ENCODE measurements around the gene VPS13D. TPM values are rescaled to one million over a fixed set of nuclear protein-coding genes. Genes with fewer than 3 reads are reported as not detected.

VPS13D gene
- total and polyA plus RNA-seq, 2 experiments from 2014 or later: 10.7 to 34.9 TPM

DNA sequence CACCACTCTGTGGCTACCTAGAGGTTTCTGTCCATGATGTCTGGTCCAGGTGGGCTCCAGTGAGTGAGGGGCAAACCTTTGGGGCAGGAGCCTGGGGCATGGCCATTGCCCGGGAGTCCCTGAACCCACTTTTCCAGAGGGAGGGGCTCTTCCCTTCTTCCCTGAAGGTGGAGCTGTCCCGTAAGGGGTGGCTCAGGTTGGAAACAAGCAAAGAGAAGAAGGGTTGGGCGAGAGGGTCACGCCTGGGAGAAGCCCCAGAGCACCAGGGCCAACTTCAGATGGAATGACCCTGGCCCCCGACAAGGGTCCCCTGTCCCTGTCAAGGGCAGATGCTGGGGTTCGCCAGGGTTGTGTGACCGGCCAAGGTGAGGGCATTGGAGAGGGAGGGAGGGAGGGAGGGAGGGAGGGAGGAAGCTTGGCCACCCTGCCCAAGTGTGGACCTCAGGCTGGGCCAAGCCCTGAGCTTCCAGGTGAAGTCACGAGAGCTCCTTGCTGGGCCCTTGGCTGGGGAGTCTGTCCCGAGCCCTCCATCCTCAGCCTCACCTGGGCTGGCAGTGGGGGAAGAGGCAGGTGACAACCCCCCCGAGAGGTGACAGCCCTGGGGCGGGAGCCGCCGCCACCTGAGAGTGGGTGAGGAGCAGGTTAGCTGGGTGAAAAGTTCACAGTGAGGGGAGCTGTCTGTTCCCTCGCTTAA, 318.6 kb downstream of the VPS13D start:
- Histone ChIP-seq H3K27ac (ENCODE audit: low read depth) (no peak overlapping the region), H3F3A (replicated peaks; ENCODE audit: low read depth) (no peaks in the 10 kb centered on the region), H3K4me2 (no peak overlapping the region), H3K36me3 (ENCODE audit: insufficient read depth) (no peaks in the 10 kb centered on the region), H3K27me3 (ENCODE audit: insufficient read depth) (no peaks in the 10 kb centered on the region), H4K20me1 (replicated peaks; ENCODE audit: insufficient read depth) (no peaks in the 10 kb centered on the region), H3K4me1 (ENCODE audit: insufficient read depth) (no peaks in the 10 kb centered on the region), H3K9me2 (ENCODE audit: insufficient read depth) (no peaks in the 10 kb centered on the region), H3K4me3 (no peak overlapping the region), H2AFZ (no peak overlapping the region), H3K79me2 (replicated peaks; ENCODE audit: insufficient read depth) (no peaks in the 10 kb centered on the region)
- ATAC-seq: no peak
- TF ChIP-seq EZH2 (IDR thresholded peaks at IDR 0.05; ENCODE audit: low read depth, unreplicated experiment) (no peak), POLR2AphosphoS5 (IDR thresholded peaks at IDR 0.05; ENCODE audit: low read depth) (no peak), NANOG (IDR thresholded peaks at IDR 0.05; ENCODE audit: borderline replicate concordance) (no peak), JUNB (IDR thresholded peaks at IDR 0.05; ENCODE audit: unreplicated experiment) (no peak), CTCF (conservative IDR thresholded peaks at IDR 0.05; ENCODE audit: low read depth in 2 of 2) (0 out of 4 replicates have a peak, but pooled peaks of 1 of the 2 experiments have one; percentile 9), ETS1 (IDR thresholded peaks at IDR 0.05) (no peak)
- no peak for DNase-seq (ENCODE audit: low spot score)
- Mint-ChIP-seq H3K36me3 (ENCODE audit: low read depth) (no peaks in the 10 kb centered on the region), H3K4me3 (no peak overlapping the region), H3K4me1 (peaks cover 20% of the 10 kb centered on the region), H3K9me3 (no peaks in the 10 kb centered on the region), H3K27ac (no peak overlapping the region), H3K27me3 (ENCODE audit: insufficient read depth, low read depth, poor library complexity) (peaks cover 18% of the 10 kb centered on the region)

DNA sequence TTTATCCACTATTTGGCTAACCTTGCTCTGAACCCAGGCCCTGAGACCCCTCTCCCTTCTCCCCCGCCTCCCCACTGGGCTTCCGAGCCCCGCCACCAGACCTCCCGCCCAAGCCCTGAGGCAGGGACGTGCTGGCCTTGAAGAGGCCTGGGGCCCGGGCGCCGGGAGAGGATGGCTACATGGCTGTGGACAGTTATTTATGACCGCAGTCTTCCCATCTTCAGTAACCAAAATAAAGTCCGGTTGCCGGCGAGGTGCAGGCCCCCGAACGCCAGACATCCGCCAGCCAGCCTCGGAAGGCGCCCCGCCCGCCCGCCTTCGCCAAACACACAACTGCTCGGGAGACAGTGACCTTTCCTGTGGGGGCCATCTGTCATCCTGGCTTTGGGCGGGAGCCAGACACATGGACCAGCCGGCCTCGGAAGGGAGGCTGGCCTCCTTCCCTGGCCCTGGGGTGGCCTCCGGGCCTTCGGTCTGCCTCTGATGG, 319.2 kb downstream of the VPS13D start:
- no peaks in the 10 kb centered on the region for H3K79me2 ChIP-seq (replicated peaks; ENCODE audit: insufficient read depth)
- Mint-ChIP-seq H3K9me3 (no peaks in the 10 kb centered on the region), H3K4me3 (no peak overlapping the region), H3K27ac (no peak overlapping the region), H3K27me3 (ENCODE audit: insufficient read depth, low read depth, poor library complexity) (peaks cover 18% of the 10 kb centered on the region), H3K36me3 (ENCODE audit: low read depth) (no peaks in the 10 kb centered on the region), H3K4me1 (peaks cover 20% of the 10 kb centered on the region)
- no peaks in the 10 kb centered on the region for H3K36me3 ChIP-seq (ENCODE audit: insufficient read depth)
- H3K9me2 ChIP-seq (ENCODE audit: insufficient read depth): no peaks in the 10 kb centered on the region
- no peaks in the 10 kb centered on the region for H4K20me1 ChIP-seq (replicated peaks; ENCODE audit: insufficient read depth)
- H3K4me3 ChIP-seq: no peak overlapping the region
- H3K27me3 ChIP-seq (ENCODE audit: insufficient read depth): no peaks in the 10 kb centered on the region
- no peaks in the 10 kb centered on the region for H3F3A ChIP-seq (replicated peaks; ENCODE audit: low read depth)
- no peak overlapping the region for H3K4me2 ChIP-seq
- H2AFZ ChIP-seq: no peak overlapping the region
- DNase-seq (ENCODE audit: low spot score) (no peak), ATAC-seq (no peak)
- no peak overlapping the region for H3K27ac ChIP-seq (ENCODE audit: low read depth)
- no peaks in the 10 kb centered on the region for H3K4me1 ChIP-seq (ENCODE audit: insufficient read depth)
- no peak for TF ChIP-seq STAT1 (IDR thresholded peaks at IDR 0.05; ENCODE audit: unreplicated experiment)
- no peak for TF ChIP-seq NANOG (IDR thresholded peaks at IDR 0.05; ENCODE audit: borderline replicate concordance)
- no peak for TF ChIP-seq REST (IDR thresholded peaks at IDR 0.05; ENCODE audit: unreplicated experiment)
- no peak for TF ChIP-seq ETS1 (IDR thresholded peaks at IDR 0.05)
- no peak for TF ChIP-seq CTCF (conservative IDR thresholded peaks at IDR 0.05; ENCODE audit: low read depth in 2 of 2)
- TF ChIP-seq EZH2 (IDR thresholded peaks at IDR 0.05; ENCODE audit: low read depth, unreplicated experiment): no peak
- TF ChIP-seq ZNF331 (CRISPR knock-in tag; IDR thresholded peaks at IDR 0.05; ENCODE audit: low read depth): no peak
- no peak for TF ChIP-seq ZNF114 (CRISPR knock-in tag; IDR thresholded peaks at IDR 0.05)
- no peak for TF ChIP-seq JUNB (IDR thresholded peaks at IDR 0.05; ENCODE audit: unreplicated experiment)
- TF ChIP-seq POLR2AphosphoS5 (IDR thresholded peaks at IDR 0.05; ENCODE audit: low read depth): no peak

Data from GM23338 (cell line).